Activated B cell treated with CpG ODN at 0.5 μM for 24 hours (primary cell): ENCODE results near the gene KIAA1549. TPM values are rescaled to one million over a fixed set of nuclear protein-coding genes. Genes with fewer than 3 reads are reported as not detected.
"Not testable (repeated sequence)": the region's sequence is repeated elsewhere in the genome, so short reads cannot be mapped to it uniquely, and the experiment has no call there.

Experiments used
- ATAC-seq: fragments of 200-7000 bp; cut with Tn5 transposase; one replicate; pipeline ENCODE4 v1.10.0; 2021; ENCODE audit warnings: low read depth, mild to moderate bottlenecking, moderate library complexity
- CTCF ChIA-PET: fragments of 350-600 bp; sonication (Branson Sonifier 250); formaldehyde crosslinking; loops from one replicate; lab custom pipeline; 2021; ENCODE audit warnings: antibody characterized with exemption; lab: Charles Lee
- POLR2A ChIA-PET: fragments of 350-600 bp; sonication (Branson Sonifier 250); formaldehyde crosslinking; loops from one replicate; lab custom pipeline; 2021; ENCODE audit warnings: antibody characterized with exemption; lab: Charles Lee
- DNase-seq: peaks from one replicate; pipeline ENCODE4 v3.0.0; 2022
- H3K27ac Mint-ChIP-seq: one replicate; pipeline ENCODE4 v1.8.0; 2020; ENCODE audit warnings: mixed read lengths
- H3K27me3 Mint-ChIP-seq: one replicate; pipeline ENCODE4 v1.8.0; 2021; ENCODE audit warnings: mixed read lengths
- H3K36me3 Mint-ChIP-seq: one replicate; pipeline ENCODE4 v1.8.0; 2021; ENCODE audit warnings: low read depth, mixed read lengths
- H3K4me1 Mint-ChIP-seq: one replicate; pipeline ENCODE4 v1.8.0; 2021; ENCODE audit warnings: mixed read lengths
- H3K4me3 Mint-ChIP-seq: one replicate; pipeline ENCODE4 v1.8.0; 2020; ENCODE audit warnings: mild to moderate bottlenecking, mixed read lengths
- H3K9me3 Mint-ChIP-seq: one replicate; pipeline ENCODE4 v1.8.0; 2020; ENCODE audit warnings: mixed read lengths
- CTCF ChIP-seq: fragments of 200-600 bp; IDR thresholded peaks from one replicate; pipeline ENCODE4 v1.8.0; 2022; ENCODE audit warnings: antibody characterized with exemption, mild to moderate bottlenecking
- intact Hi-C: fragments of 100-400 bp; cut with micrococcal nuclease; formaldehyde crosslinking; loops from one replicate; pipeline ENCODE4 v1.15.1; 2024
- total RNA-seq: library from RNA; stranded (reverse); gene quantifications from 2 replicates; pipeline ENCODE4 v1.2.3, GENCODE V29; 2022

KIAA1549 gene
- 0.42 and 0.46 TPM in 2 replicates for total RNA-seq

GRCh38 chr7:138981332-138982203 is at the start of gene KIAA1549:
KIAA1549 (minus strand) TSS chr7:138981389; CDS start chr7:138981269, 120 bp downstream.
- Mint-ChIP-seq H3K27ac (no peak within 1 kb of the TSS), H3K4me1 (peaks cover 12% of the 10 kb centered on the region), H3K9me3 (no peaks in the 10 kb centered on the region), H3K36me3 (peaks cover 3% of the 10 kb centered on the region), H3K27me3 (peaks cover 45% of the 10 kb centered on the region), H3K4me3 (peak within 1 kb of the TSS; percentile 88)
- TF ChIP-seq CTCF: no peak
- CTCF ChIA-PET: interaction anchor here (1.6 kb wide), 1 partner anchor 95 kb away, joined by 6 read pairs; no protein-coding TSS in a partner anchor
- intact Hi-C loops: loop anchor here (2.0 to 5.0 kb wide), 2 partner anchors 53 to 94 kb away; no protein-coding TSS in a partner anchor
- DNase-seq (peak; percentile 61), ATAC-seq (peak; percentile 93)
- POLR2A ChIA-PET: no interaction called here

DNA sequence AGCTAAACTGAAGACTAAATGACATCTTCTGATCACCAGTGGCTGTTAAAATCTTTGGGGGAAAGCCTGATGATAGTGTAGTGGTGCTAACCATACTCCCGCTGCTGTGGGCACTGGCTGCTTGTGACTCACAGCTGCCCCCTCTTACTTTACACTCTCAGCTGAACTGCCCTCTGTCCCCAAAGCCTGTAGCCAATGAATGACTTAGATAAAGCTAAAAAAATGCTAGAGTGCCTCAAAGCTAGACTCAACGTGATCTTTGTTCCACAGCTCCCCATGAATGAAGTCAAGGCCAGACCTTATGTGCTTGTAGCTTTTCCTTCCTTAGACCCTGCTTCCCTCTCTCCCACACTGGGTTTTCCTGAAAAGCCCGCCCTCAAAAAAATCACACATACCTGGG is 48.2 kb upstream of the KIAA1549 start:
- H3K4me1 Mint-ChIP-seq: no peaks in the 10 kb centered on the region
- ChIA-PET POLR2A (no interaction called here), CTCF (interaction anchor here (1.1 kb wide), 1 partner anchor 12 kb away, joined by 5 read pairs; no protein-coding TSS in a partner anchor)
- H3K4me3 Mint-ChIP-seq: no peak overlapping the region
- H3K27ac Mint-ChIP-seq: no peak overlapping the region
- DNase-seq: no peak
- H3K9me3 Mint-ChIP-seq: no peaks in the 10 kb centered on the region
- H3K36me3 Mint-ChIP-seq: peaks cover 2% of the 10 kb centered on the region
- no peak for ATAC-seq
- no peak for TF ChIP-seq CTCF
- intact Hi-C loops: no loop called here
- no peaks in the 10 kb centered on the region for H3K27me3 Mint-ChIP-seq

DNA sequence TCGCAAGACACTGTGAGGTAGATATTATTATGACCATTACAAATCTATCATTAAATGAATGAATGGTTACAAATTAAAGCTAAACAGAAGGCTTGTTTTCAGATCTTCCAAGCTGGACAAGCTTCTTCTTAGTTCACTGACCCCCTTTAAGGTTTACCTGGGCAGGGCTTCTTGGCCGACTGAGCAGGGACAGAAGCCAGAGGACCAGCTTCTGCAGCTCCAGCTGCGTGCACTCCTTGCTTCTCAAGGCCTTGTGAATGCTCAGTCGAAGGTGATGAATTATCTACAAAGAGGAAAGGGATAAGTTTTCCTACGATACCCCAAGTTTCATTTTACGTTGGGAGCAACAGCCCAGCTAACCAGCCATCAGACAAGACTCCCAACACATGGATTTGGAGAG is 45.4 kb upstream of the KIAA1549 start:
- no peaks in the 10 kb centered on the region for H3K4me1 Mint-ChIP-seq
- intact Hi-C loops: no loop called here
- no peak overlapping the region for H3K4me3 Mint-ChIP-seq
- no peak overlapping the region for H3K27ac Mint-ChIP-seq
- POLR2A ChIA-PET: no interaction called here
- ATAC-seq: no peak
- no peaks in the 10 kb centered on the region for H3K9me3 Mint-ChIP-seq
- CTCF ChIA-PET: no interaction called here
- H3K27me3 Mint-ChIP-seq: no peaks in the 10 kb centered on the region
- TF ChIP-seq CTCF: no peak
- DNase-seq: no peak
- peaks cover 2% of the 10 kb centered on the region for H3K36me3 Mint-ChIP-seq

- CTCF ChIA-PET, H3K36me3 Mint-ChIP-seq, H3K4me3 Mint-ChIP-seq, H3K9me3 Mint-ChIP-seq, H3K27me3 Mint-ChIP-seq, H3K4me1 Mint-ChIP-seq, ATAC-seq, intact Hi-C loops, H3K27ac Mint-ChIP-seq, POLR2A ChIA-PET, DNase-seq: not testable (repeated sequence)
Observed at GRCh38 chr7:139025861-139026260, 44.7 kb upstream of the KIAA1549 start.

- TF ChIP-seq CTCF: no peak
- no peaks in the 10 kb centered on the region for H3K9me3 Mint-ChIP-seq
- no peaks in the 10 kb centered on the region for H3K4me1 Mint-ChIP-seq
- no peak overlapping the region for H3K27ac Mint-ChIP-seq
- H3K27me3 Mint-ChIP-seq: no peaks in the 10 kb centered on the region
- no peak for DNase-seq
- ChIA-PET POLR2A (no interaction called here), CTCF (no interaction called here)
- no peak for ATAC-seq
- intact Hi-C loops: no loop called here
- H3K4me3 Mint-ChIP-seq: no peak overlapping the region
- H3K36me3 Mint-ChIP-seq: no peaks in the 10 kb centered on the region
Observed at GRCh38 chr7:139023076-139023475, 41.9 kb upstream of the KIAA1549 start.
